T-helper 2 cell treated with Interferon-gamma antibody and Interleukin-4, amounts not matched to agents 5 μg/mL and 100 μg/mL, for 36 hours (primary cell): ENCODE results near the gene CSPG4.
"Not testable (repeated sequence)": the region's sequence is repeated elsewhere in the genome, so short reads cannot be mapped to it uniquely, and the experiment has no call there.

Source experiments
- DNase-seq: peaks from one replicate; pipeline ENCODE4 v3.0.0; 2021; ENCODE audit warnings: low spot score
- H3K27ac Mint-ChIP-seq: one replicate; pipeline ENCODE4 v1.8.0; 2021; ENCODE audit warnings: mild to moderate bottlenecking, mixed read lengths
- H3K27me3 Mint-ChIP-seq: one replicate; pipeline ENCODE4 v1.8.0; 2021; ENCODE audit warnings: low read depth, mixed read lengths
- H3K36me3 Mint-ChIP-seq: one replicate; pipeline ENCODE4 v1.8.0; 2021; ENCODE audit warnings: low read depth, mixed read lengths
- H3K4me1 Mint-ChIP-seq: one replicate; pipeline ENCODE4 v1.8.0; 2021; ENCODE audit warnings: low read depth, mixed read lengths
- H3K4me3 Mint-ChIP-seq: one replicate; pipeline ENCODE4 v1.8.0; 2022; ENCODE audit warnings: mild to moderate bottlenecking, moderate library complexity, mixed read lengths
- H3K9me3 Mint-ChIP-seq: one replicate; pipeline ENCODE4 v1.8.0; 2021; ENCODE audit warnings: mixed read lengths

Gene CSPG4

GRCh38 chr15:75709458-75709857, 3.2 kb downstream of the CSPG4 start:
- DNase-seq, H3K27ac Mint-ChIP-seq, H3K4me3 Mint-ChIP-seq, H3K9me3 Mint-ChIP-seq, H3K4me1 Mint-ChIP-seq, H3K36me3 Mint-ChIP-seq: not testable (repeated sequence)
- H3K27me3 Mint-ChIP-seq: peaks cover 21% of the 10 kb centered on the region

DNA sequence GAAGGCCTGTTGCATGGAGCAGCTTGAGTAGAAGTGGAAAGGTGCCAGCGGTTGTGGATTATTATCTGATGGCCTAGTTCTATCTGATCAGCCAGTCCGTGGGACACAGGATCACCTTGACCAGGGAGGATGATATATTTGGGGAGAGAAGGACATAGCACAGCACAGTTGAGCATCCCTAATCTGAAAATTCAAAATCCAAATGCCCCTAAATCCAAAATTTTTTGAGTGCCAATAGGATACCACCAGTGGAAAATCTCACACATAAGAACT, 6.0 kb downstream of the CSPG4 start:
- Mint-ChIP-seq H3K4me3 (no peak overlapping the region), H3K4me1 (no peaks in the 10 kb centered on the region), H3K9me3 (no peaks in the 10 kb centered on the region), H3K27me3 (peaks cover 5% of the 10 kb centered on the region), H3K27ac (no peak overlapping the region), H3K36me3 (no peaks in the 10 kb centered on the region)
- DNase-seq: no peak

DNA sequence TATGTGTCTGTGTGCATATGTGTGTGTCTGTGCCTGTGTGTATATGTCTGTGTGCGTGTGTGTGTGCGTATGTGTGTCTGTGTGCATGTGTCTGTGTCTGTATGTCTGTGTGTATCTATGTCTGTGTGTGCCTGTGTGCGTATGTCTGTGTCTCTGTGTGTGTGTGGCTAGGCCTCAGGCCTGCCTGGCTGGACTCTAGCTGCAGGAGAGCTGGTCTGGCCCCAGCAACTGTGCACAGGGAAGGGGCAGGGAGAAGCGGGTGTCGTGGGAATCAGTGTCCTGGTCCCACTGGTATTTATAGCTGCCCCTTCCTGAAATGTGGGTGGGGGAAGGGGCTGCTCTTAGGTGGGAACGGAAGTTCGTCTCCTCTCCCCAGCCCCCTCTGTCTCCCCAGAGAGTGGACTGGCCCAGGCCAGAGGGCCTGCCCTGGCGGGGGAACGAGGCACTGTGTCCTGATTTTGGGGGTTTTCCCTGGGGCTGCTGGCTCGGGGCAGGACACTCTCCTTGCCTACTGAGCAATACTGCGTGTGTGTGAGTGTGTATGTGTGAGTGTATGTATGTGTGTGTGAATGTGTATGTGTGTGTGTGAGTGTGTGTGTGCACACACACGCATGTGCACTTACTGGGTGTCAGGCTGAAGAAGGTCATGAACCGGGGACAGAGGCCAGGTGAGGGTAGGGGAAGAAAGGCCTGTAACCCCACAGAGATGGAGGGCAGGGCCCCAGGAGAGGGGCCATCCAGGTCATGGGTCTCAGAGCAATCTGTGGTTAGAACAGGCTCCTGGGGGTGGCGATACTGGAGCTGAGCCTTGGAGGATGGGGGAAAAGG, 6.6 kb downstream of the CSPG4 start:
- Mint-ChIP-seq H3K36me3 (no peaks in the 10 kb centered on the region), H3K27me3 (peaks cover 3% of the 10 kb centered on the region), H3K4me1 (no peaks in the 10 kb centered on the region), H3K27ac (no peak overlapping the region), H3K4me3 (no peak overlapping the region), H3K9me3 (no peaks in the 10 kb centered on the region)
- DNase-seq: no peak

- not testable (repeated sequence) for DNase-seq, H3K9me3 Mint-ChIP-seq, H3K4me3 Mint-ChIP-seq, H3K4me1 Mint-ChIP-seq, H3K27me3 Mint-ChIP-seq, H3K27ac Mint-ChIP-seq, H3K36me3 Mint-ChIP-seq
Observed at GRCh38 chr15:75705375-75705774, 7.3 kb downstream of the CSPG4 start.

- Mint-ChIP-seq H3K4me1 (no peaks in the 10 kb centered on the region), H3K36me3 (no peaks in the 10 kb centered on the region), H3K27ac (no peak overlapping the region), H3K9me3 (no peaks in the 10 kb centered on the region), H3K27me3 (peaks cover 3% of the 10 kb centered on the region), H3K4me3 (no peak overlapping the region)
- no peak for DNase-seq
Observed at GRCh38 chr15:75704618-75705017, 8.0 kb downstream of the CSPG4 start.

- Mint-ChIP-seq H3K27ac (no peak overlapping the region), H3K4me1 (no peaks in the 10 kb centered on the region)
Observed at GRCh38 chr15:75704263-75704615, 8.4 kb downstream of the CSPG4 start.

GRCh38 chr15:75703440-75704262, 9.0 kb downstream of the CSPG4 start:
- H3K36me3 Mint-ChIP-seq: not testable (repeated sequence)

More at GRCh38 chr15:75704263-75704615, 8.4 kb downstream of the CSPG4 start:
- H3K27me3 Mint-ChIP-seq: peaks cover 3% of the 10 kb centered on the region
- no peaks in the 10 kb centered on the region for H3K36me3 Mint-ChIP-seq
- no peak overlapping the region for H3K4me3 Mint-ChIP-seq
- no peak for DNase-seq
- no peaks in the 10 kb centered on the region for H3K9me3 Mint-ChIP-seq

GRCh38 chr15:75702436-75702835, 10.2 kb downstream of the CSPG4 start:
- Mint-ChIP-seq H3K9me3 (no peaks in the 10 kb centered on the region), H3K36me3 (no peaks in the 10 kb centered on the region), H3K4me1 (no peaks in the 10 kb centered on the region), H3K27ac (no peak overlapping the region), H3K4me3 (no peak overlapping the region), H3K27me3 (no peaks in the 10 kb centered on the region)
- no peak for DNase-seq

More at GRCh38 chr15:75703440-75704262, 9.0 kb downstream of the CSPG4 start:
- H3K4me1 Mint-ChIP-seq, H3K27me3 Mint-ChIP-seq, H3K9me3 Mint-ChIP-seq, DNase-seq, H3K4me3 Mint-ChIP-seq, H3K27ac Mint-ChIP-seq: not testable (repeated sequence)

DNA sequence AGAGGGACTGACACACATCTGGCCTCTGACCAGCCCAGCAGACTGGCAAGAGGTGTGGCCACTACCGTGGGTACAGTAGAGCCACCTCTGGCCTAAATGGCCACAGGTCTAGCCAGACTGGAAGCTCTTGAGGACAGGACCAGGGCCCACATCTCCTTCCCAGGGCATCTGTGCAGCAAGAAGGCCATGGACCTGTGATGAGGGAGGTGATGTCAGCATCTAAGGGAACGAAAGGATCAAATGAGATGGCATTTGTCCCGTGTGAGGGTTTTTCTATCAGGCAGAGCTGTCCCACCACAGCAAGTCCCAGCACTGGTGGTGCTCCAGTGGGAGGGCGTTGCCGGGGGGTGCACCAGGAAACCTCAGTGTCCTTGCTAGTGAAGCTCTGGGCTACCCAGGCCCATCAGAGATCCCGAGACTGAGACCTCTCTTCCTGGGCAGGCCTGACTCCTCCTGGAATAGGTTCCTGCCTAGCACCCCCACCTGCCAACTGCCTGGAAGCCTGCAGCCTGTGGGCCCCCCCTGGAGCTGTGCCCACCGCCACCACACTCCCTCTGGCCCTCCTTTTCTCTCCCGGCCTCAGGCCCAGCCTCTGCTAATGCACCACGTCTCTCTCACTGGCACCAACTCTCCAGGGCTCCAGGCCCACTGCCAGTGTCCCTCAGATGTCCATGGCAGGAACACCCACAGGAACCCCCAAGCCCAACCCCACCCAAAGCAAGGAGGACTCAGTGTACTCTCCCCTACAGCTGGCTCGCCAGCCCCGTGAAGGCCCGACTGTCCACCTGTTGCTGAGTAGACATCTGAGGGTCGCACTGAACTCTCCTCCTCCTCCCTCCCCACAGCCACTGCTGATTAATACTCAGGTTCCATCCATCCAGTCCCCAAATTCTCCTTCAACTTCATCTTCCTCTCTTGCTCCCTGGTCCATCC, 11.3 kb downstream of the CSPG4 start:
- H3K9me3 Mint-ChIP-seq, H3K36me3 Mint-ChIP-seq, H3K4me3 Mint-ChIP-seq, DNase-seq, H3K27me3 Mint-ChIP-seq, H3K27ac Mint-ChIP-seq, H3K4me1 Mint-ChIP-seq: not testable (repeated sequence)

DNA sequence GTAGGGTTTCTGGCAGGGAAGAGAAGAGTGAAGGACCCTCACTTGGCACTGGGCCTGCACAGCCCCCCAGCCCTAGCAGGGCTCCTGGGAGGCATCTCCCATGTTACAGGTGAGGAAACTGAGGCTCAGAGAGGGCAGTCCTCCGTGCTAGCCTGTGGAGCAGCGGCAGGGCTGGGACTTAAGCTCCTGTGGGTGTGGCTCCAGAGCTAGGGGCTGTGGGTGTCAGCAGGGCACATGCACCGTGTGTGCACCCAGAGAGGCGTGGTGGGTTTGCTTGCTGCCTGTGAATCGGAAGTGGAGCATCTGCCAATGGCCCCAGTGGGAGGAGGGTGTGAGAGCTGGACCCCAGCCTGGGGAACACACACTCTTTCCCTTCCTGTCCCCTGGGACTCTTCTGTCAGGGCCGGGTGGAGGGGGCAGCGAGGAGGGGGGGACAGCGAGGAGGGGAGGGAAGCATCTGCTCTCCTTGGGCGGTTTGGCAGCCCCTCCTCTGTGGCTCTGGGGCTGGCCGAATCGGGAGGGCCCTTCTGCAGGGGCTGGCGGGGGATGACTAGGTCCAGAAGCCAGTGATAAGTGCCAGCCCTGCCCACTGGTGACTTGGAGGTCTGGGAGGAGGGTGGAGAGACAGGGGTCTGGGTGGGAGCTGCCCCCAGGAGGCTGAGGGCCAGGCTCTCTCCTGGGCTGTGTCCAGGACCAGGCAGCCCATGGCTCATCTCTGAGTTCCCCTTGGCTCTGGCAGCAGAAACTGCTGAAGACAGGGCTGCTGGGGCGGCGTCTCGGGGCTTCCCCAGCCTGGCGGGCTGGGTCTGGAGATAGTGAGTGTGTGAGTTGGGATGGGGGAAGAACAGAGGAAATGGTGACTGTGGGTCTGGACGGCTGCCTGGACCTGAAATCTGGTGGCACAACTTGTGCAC, 12.4 kb downstream of the CSPG4 start:
- H3K4me1 Mint-ChIP-seq, H3K9me3 Mint-ChIP-seq, H3K4me3 Mint-ChIP-seq, H3K27ac Mint-ChIP-seq, H3K27me3 Mint-ChIP-seq, DNase-seq, H3K36me3 Mint-ChIP-seq: not testable (repeated sequence)

GRCh38 chr15:75699517-75699916, 13.1 kb downstream of the CSPG4 start:
- not testable (repeated sequence) for DNase-seq, H3K4me1 Mint-ChIP-seq, H3K27ac Mint-ChIP-seq, H3K36me3 Mint-ChIP-seq, H3K27me3 Mint-ChIP-seq, H3K9me3 Mint-ChIP-seq, H3K4me3 Mint-ChIP-seq

DNA sequence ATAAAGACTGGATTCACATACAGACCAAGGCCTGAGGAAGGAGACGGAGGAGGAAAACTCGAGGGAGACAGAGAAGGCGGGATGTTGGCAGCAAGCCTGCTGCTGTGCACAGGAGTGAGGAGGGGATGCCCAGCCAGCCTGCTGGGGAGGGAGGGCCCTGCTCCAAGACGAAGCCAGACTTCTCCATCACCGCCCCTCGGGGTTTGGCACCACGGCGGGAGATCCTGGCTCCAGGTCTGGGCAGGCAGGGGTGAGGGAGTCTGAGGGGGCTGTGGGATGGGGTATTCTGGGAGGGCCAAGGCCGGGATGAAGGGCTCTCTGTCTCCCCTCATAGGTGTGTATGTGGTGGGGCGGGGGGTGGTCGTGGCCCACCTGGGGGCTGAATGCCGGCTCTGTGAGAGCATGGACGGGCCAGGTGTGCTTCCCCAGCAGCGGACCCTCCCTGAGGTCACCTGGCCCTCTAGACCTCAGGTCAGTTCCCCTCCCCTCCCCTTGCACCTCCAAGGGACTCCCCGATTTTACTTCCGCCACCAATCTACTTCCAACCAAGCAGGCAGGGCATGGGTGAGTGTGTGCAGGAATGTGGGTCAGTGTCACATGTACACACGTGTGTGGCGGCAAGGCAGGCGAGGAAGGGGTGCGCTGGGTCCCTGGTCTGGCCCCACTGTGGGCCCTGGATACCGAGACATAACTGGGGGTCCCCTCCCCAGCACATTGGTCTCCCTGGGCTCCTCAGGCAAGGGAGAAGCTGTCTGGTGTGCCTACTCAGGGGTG, 14.5 kb downstream of the CSPG4 start:
- H3K4me3 Mint-ChIP-seq, H3K9me3 Mint-ChIP-seq, H3K36me3 Mint-ChIP-seq, H3K27ac Mint-ChIP-seq, DNase-seq, H3K4me1 Mint-ChIP-seq: not testable (repeated sequence)
- H3K27me3 Mint-ChIP-seq: peaks cover 11% of the 10 kb centered on the region

DNA sequence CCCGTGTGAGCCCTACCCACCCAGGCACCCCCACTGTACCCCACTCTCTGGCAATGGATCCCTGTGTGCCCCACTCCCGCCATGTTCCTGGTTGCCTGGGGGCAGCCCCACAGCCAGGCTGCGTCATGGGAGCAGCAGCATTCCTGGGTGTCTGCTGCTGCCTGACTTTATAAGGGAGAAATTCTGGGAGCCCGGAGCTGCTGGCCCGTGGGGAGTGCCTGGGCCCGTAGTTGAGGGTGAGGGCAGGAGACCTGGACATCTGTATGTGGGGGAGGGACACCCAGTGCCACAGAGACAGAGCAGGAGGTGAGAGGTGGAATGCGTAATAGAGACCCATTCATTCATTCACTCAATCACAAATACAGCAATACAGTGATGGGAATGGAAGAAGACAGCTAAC, 15.1 kb downstream of the CSPG4 start:
- Mint-ChIP-seq H3K9me3 (no peaks in the 10 kb centered on the region), H3K36me3 (no peaks in the 10 kb centered on the region), H3K4me1 (peaks cover 6% of the 10 kb centered on the region), H3K27me3 (peaks cover 14% of the 10 kb centered on the region), H3K27ac (no peak overlapping the region), H3K4me3 (no peak overlapping the region)
- no peak for DNase-seq
